Measurements from ENCODE around the gene ANO6. TPM values are rescaled to one million over a fixed set of nuclear protein-coding genes. Genes with fewer than 3 reads are reported as not detected.
A peak's percentile ranks its signal among the peaks of the same experiment; 100 is the strongest.
"Not testable (repeated sequence)": the region's sequence is repeated elsewhere in the genome, so short reads cannot be mapped to it uniquely, and the experiment has no call there.

Gene ANO6
- total RNA-seq, 2 donors from 2014 or later: 24.4 to 28.0 TPM

DNA sequence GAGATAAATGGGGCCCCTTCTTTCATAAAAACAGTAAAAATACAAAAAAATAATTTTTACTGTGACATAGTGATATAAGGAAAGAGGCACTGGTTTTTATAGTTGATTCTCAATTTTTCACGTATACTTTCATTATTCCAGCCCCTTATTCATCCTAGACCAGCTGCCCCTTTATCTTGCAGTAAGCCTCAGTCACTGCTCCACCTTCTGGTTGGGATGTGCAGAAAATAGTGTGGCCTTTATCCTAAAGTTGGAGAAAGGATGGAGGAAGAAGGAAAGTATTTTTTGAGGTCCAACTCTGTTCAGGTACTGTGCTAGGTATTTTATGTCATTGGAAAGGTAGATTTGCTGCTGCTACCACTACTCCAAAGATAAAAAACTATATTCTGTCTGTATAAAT lies 172.7 kb downstream of the ANO6 start:
- Histone ChIP-seq H3K4me1 (peaks cover 8% of the 10 kb centered on the region), H3K9me3 (no peaks in the 10 kb centered on the region), H3K36me3 (replicated peaks in 1 of 2; ENCODE audit: insufficient read depth in 1 of 2, low read depth in 2 of 2) (no peaks in the 10 kb centered on the region), H3K27ac (peak overlapping the region in 1 of 4 donors; percentile 6), H3K4me3 (no peak overlapping the region), H3K27me3 (no peaks in the 10 kb centered on the region)
- WGBS, 2 donors: 28 to 33% methylated on average over 1 of the region's 1 CpG
- intact Hi-C loops (cut with DNase I): loop anchor here (10.0 kb wide), 1 partner anchor 224 kb away; no protein-coding TSS in a partner anchor
- no peak for ATAC-seq
- TF ChIP-seq POLR2A (IDR thresholded peaks at IDR 0.05) (no peak), CTCF (IDR thresholded peaks at IDR 0.05) (peak; percentile 20 to 61 (median 52))
- DNase-seq: peak in 1 of 4 donors; percentile 21

GRCh38 chr12:45389426-45389825 lies 173.5 kb downstream of the ANO6 start:
- Histone ChIP-seq H3K27ac (no peak overlapping the region), H3K36me3 (replicated peaks in 1 of 2; ENCODE audit: insufficient read depth in 1 of 2, low read depth in 2 of 2) (no peaks in the 10 kb centered on the region), H3K4me1 (peaks cover 8% of the 10 kb centered on the region), H3K9me3 (no peaks in the 10 kb centered on the region), H3K27me3 (no peaks in the 10 kb centered on the region), H3K4me3 (no peak overlapping the region)
- ATAC-seq (no peak), DNase-seq (no peak)
- intact Hi-C loops (cut with DNase I): loop anchor here (10.0 kb wide), 1 partner anchor 225 kb away; no protein-coding TSS in a partner anchor
- WGBS, 2 donors: 85 to 92% methylated on average over 3 of the region's 3 CpGs
- TF ChIP-seq POLR2A (IDR thresholded peaks at IDR 0.05) (no peak), CTCF (IDR thresholded peaks at IDR 0.05) (no peak)

- DNase-seq; H3K27ac ChIP-seq; H3K27me3 ChIP-seq; H3K36me3 ChIP-seq (replicated peaks in 1 of 2; ENCODE audit: insufficient read depth in 1 of 2, low read depth in 2 of 2); H3K4me3 ChIP-seq; H3K9me3 ChIP-seq; intact Hi-C loops (cut with DNase I); H3K4me1 ChIP-seq; ATAC-seq: not testable (repeated sequence)
- WGBS, 2 donors: 97 to 98% methylated on average over 4 of the region's 4 CpGs
Observed at GRCh38 chr12:45397499-45397898, 181.6 kb downstream of the ANO6 start.

GRCh38 chr12:45398552-45398951 lies 182.7 kb downstream of the ANO6 start:
- Histone ChIP-seq H3K4me3 (no peak overlapping the region), H3K27ac (no peak overlapping the region), H3K9me3 (no peaks in the 10 kb centered on the region), H3K27me3 (no peaks in the 10 kb centered on the region), H3K36me3 (replicated peaks in 1 of 2; ENCODE audit: insufficient read depth in 1 of 2, low read depth in 2 of 2) (peaks cover 0 to 5% of the 10 kb centered on the region in 2 donors), H3K4me1 (no peaks in the 10 kb centered on the region)
- TF ChIP-seq POLR2A (IDR thresholded peaks at IDR 0.05) (no peak), CTCF (IDR thresholded peaks at IDR 0.05) (no peak)
- ATAC-seq (no peak), DNase-seq (no peak)
- intact Hi-C loops (cut with DNase I): no loop called here
- 88 to 93% methylated on average over 4 of the region's 4 CpGs for WGBS, 2 donors

DNA sequence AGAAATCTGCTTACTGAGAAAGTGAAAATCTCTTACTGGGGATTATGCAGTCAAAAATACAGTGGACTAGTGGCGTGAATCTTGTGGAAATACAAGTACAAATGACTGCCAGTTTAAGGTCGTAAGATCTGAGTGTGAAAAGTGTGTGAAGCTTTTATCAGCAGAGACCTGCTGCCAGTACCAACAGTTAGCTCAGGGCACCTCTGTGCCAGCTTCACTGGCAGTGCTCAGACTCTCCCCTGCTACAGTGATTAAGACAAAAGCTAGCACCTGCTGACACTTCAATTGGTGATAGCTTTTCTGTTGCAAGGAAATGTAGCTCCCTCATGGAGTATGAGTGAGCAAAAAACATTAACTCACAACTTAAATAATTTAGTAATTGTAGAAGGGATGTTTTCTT lies 185.1 kb downstream of the ANO6 start:
- DNase-seq (peak in 2 of 4 donors; percentile 25 to 52), ATAC-seq (no peak)
- no peaks in the 10 kb centered on the region for H3K27me3 ChIP-seq
- H3K9me3 ChIP-seq: no peaks in the 10 kb centered on the region
- peaks cover 0 to 9% of the 10 kb centered on the region in 2 donors for H3K36me3 ChIP-seq (replicated peaks in 1 of 2; ENCODE audit: insufficient read depth in 1 of 2, low read depth in 2 of 2)
- TF ChIP-seq CTCF (IDR thresholded peaks at IDR 0.05): no peak
- TF ChIP-seq POLR2A (IDR thresholded peaks at IDR 0.05): no peak
- H3K4me3 ChIP-seq: no peak overlapping the region
- H3K4me1 ChIP-seq: peaks cover 7% of the 10 kb centered on the region
- WGBS, 2 donors: 25 to 36% methylated on average over 2 of the region's 2 CpGs
- intact Hi-C loops (cut with DNase I): no loop called here
- no peak overlapping the region for H3K27ac ChIP-seq
